ENCODE measurements around the gene TRIO.
A peak's percentile ranks its signal among the peaks of the same experiment; 100 is the strongest.

The TRIO gene

DNA sequence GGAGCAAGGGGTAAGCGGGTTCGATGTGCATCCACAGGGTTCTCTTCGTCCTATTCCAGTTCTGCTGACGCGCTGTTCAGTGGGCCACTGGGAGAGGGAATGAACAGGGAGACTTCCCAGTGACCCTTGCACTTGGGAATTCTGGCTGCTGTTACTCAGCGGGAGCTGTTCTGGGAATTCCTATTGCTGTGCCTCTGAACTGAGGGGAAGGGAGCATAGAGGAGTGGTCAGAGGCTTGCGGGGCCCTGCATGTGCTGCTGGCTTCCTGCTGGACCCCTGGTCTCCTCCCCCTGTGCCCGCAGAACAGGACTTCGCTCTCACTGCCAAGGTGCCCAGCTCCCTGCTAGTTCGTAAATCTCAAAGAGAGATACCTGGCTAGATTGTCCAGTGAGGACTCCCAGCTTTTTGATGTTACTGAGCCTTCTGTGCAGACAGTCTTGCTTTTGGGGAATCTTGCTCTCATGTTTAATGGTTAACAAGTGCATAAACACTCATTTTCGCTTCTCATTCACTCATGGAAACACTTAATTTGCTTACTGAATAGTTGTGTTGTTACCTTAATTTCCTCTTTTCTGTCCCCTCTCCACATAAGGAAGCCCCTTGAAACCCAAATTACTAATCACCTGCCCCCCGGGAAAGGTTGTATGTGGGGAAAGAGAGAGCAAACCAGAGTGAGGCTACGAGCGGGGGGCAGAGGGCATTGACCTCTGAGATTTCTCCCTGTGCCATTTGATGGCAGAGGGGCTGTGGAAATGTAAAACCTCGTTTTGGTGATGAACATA lies 5.9 kb downstream of the TRIO start:
- DNase-seq, result no peak

DNA sequence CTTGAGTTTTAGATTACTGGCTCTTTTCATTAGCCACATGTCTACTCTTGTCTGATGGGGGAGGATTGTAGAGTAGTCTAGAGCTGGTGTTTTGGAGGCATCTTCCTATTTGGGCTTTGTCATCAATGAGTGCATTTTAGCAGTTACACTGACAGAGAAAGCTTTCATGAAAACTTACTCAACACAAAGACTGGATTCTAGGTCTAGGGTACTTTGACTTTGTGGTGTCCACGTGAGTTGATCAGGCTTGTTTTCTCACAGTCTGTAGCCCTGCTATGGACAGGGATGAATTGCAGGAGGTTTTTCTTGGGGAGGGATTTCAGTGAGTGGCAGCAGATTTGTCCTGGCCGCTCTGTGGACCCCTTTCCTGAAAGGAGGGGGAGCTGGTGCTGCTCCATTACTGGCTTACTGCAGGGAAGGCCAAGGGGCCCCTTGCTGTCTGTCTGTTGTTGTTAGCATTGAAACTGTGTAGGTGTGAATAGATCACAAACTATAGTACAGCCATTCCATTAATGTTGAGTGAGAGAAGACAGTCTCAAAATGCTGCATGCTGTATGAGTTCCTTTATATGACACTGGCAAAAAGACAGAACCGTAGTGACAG lies 6.6 kb downstream of the TRIO start:
- no peak for DNase-seq

DNA sequence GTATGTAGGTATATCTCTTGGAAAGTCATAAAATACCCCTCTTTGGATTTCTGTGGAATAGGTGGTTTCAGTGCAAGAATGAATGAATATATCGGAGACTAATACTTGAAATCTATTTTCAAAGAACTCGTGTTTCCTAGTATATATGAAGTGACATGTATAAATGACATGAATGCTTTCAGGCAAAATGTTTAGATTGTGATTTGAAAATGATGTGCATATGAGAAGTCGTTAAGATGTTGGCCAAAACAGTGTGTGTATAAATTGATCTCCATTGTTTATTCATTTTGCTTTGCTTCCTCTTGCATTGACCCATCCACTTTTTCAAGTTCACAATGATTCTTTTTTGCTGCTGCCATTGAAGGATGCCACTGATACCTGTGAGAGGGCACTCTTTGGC lies 8.3 kb downstream of the TRIO start:
- DNase-seq, result no peak

DNA sequence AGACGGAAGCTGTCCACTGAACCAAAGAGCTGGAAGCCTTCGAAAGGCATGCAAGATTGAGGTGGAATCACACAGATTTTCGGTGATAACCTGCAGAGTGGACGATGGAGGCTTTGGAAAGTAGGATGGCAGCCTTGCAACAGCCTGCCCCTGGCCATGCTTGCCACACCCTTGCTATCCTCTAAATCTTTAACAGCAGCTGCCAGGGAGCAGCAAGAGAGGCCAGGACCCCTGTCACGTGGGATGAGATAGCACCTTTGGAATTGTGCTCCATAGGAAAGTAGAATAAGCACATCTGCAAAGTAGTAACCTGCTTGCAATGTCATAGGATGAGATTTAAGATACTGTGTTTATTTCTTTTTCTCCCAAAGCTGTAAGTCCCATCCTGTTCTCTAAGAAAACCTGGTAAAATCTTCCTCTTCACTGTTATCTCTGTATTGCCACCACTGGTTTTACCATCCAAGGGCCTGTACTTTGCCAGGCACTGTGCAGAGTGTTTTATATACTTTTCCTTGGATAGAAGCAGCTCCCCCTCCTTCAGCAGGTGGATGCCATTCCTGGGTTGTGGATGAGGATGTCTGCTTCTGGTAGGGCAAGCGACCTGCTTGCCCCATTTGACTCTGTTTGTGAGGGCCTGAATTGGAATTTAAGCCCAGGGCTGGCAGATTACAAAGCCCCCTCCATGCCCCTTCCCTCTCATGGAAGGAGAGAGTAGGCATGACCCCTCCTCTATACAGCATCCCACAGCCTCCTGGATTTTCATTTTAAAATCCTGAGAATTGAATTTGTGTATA lies 10.1 kb downstream of the TRIO start:
- DNase-seq, result no peak

DNA sequence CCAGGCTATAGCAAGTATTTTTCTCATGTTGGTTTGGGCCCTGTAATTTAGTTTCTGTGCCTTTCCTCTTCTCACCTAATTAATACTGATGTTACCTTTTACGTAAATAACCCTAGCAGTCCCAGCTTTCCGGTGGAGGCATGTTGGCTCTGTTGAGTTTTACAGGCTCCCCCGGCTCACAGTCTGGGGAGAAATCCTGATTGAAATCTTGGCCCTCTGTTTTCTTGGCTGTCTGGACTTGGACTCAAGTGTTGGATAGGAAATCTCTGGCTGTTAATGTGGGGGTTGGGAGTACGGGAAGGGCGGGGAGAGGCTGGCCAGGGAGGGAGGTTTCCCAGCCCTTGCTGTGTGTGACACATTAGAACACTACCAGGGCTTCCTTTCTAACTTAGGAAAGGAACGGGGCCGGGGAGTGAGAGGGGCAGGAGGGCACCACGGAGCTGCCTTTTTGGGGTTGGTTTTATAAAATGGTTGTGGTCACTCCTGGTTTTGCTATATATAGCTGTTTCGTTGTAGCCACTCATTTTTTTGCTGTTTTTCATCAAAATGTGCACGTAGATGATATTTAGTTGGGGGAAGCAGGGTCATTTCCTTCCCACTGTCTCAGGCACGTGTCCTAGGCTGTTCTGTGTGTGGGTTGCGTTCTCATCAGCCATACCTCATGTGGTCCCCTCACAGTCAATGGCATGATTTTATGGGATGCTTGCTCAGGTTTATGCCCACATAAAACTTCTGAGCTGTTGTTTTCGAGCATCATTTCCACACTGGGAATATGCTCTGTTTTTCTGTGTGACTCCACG lies 11.0 kb downstream of the TRIO start:
- DNase-seq, result no peak

DNA sequence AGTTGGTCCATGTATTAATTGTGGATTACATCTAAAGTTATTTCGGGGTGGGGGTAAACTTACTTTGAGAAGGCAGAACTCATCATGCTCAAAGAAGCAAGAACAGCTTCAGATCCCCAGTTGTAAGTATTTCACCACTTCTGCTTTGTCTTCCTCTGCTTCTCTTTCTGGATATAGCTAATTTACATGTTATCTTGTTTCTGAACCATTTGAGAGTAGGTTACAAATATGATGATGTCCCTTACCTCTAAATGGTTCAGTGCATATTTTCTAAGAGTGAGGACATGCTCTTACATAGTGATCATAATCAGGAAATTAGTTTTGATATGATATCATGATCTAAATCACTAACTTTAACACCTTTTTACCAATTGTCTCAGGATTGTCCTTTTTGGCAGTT lies 11.9 kb downstream of the TRIO start:
- DNase-seq, result no peak

DNA sequence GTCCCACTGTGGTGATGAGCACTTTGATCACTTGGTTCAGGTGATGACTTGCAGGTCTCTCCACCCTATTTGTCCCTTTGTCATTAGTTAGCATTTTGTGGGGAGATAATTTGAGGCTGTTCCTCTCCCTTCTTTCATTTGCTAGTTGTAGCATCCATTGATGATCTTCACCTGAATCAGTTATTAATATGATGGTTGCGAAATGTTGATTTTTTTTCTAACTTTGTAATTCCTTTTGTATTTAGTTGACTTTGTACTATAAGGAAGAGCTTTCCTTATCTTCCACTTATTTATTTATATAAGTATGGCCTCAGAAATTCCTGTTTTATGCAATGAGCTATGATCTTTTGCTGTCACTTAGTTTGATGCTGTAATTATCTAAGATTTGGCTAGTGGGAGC lies 12.6 kb downstream of the TRIO start:
- DNase-seq, result no peak

DNA sequence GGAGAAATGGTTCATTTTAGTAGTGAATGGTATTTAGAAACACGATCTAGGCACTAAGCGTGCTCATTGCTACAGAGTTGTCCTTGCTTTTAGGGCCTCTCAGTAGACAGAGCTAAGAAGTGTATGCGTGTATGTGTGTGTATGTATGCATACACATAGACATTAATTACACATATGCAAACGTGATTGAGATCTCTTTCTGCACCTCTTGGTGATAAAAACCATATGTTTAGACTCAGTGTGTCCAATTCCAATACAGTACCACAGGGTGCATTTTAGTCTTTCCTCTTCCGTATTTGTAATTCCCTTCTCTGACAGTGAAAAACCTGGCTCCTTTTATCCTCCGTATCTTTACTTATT lies 13.1 kb downstream of the TRIO start:
- no peak for DNase-seq

DNA sequence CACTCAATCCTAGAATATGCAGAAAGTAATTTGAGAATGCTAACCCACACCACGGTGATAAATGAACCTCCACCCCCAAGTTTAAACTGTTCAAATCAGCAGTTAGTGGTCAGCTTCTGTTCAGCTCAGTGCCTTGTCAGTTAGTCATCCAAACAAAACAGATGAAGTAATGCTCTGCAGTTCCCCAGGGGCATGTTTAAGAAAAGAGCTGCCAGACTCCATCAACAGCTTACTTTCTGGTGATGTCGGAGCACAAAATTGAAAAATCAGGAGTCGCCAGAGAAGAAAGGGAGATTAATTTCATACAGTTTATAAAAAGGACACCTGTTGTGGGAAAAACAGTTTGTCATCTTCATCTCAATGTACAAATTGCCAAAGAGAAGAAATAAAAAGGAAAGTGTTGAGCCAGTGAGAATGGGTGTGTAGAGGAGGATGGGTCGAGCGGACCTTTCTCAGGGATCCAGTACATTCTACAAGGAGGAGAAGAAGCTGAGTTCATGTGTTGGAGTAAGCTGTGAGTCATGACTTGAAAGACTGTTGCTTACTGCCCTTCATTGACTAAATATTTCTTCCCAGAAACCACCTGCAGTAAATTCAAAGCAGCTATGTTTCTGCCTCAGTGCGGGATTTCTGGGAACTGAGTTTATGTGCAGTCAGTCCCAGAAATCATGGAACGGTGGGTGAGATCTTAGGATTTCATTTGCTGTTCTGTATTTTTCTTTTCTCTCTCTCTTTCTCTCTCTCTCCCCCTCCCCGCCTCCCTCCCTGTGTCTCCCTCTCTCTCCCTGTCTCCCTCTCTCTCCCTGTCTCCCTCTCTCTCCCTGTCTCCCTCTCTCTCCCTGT lies 13.7 kb downstream of the TRIO start:
- peak; percentile 66 for DNase-seq

DNA sequence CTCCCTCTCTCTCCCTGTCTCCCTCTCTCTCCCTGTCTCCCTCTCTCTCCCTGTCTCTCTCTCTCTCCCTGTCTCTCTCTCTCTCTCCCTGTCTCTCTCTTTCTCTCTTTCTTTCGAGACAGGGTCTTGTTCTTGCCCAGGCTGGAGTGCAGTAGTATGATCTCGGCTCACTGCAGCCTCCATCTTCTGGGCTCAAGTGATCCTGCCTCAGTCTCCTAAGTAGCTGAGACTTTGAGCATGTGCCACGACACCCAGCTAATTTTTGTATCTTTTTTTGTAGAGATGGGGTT lies 14.3 kb downstream of the TRIO start:
- DNase-seq, result no peak

DNA sequence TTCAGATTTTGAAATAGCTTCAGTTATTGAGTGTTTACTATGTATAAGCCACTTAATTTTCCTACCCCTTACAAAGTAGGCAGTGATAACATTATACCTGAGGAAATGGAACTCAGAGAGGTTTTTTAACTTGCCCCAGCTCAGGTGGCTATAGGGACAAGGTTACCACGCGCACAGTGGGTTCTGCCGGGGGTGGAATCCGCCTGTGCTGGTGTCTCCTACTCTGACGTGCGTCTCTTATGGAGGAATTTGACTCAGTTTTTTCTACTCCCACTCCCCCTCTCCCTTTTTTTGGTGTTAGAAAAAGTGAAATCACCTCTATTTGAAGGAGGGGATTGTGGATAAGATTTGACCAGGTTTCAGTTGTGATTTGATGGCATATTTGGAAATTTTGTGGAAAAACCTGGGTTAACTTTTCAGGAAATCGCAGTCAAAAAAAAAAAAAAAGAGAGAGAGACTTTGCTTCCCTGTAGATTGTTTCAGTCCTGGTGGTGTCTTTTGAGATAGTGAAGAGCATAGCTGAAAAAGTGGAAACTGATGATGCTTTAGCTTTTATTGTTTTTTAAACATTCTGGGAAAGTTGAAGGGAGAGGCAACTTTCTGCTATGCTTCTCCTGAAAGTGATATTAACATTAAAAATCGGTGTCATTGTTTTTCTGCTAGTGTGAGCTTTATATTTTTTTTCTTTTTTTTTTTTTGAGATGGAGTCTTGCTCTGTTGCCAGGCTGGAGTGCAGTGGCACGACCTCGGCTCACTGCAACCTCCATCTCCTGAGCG lies 15.9 kb downstream of the TRIO start:
- DNase-seq, result no peak

DNA sequence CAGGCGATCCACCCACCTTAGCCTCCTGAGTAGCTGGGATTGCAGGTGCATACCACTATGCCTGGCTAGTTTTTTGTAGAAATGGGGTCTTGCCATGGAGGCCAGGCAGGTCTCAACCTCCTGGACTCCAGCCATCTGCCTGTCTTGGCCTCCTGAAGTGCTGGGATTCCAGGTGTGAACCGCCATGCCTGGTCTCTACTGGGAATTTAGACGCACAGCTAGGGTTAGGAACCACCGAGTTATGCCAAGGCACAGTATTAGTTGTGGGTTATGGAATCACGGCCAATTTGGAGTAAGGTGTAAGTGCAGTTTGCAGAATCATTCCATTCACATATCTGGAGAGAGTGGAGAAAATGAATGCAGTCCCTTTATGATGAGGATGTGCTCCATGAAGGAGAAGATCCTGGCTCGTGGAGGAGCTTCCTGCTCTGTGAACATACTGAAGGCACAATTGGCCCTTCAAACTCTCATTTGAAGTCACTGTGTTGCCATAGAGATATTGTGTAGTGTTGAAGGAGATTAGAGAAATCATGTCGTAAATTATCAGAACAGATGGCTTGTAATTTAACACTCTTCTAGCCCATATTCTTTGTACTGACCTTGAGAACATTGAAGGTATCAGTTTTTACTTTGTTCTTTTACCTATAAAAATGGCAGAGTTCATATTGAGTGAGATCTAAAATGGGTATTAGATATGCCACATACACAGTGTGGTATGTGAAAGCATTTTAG lies 18.8 kb downstream of the TRIO start:
- DNase-seq, result peak; percentile 96

DNA sequence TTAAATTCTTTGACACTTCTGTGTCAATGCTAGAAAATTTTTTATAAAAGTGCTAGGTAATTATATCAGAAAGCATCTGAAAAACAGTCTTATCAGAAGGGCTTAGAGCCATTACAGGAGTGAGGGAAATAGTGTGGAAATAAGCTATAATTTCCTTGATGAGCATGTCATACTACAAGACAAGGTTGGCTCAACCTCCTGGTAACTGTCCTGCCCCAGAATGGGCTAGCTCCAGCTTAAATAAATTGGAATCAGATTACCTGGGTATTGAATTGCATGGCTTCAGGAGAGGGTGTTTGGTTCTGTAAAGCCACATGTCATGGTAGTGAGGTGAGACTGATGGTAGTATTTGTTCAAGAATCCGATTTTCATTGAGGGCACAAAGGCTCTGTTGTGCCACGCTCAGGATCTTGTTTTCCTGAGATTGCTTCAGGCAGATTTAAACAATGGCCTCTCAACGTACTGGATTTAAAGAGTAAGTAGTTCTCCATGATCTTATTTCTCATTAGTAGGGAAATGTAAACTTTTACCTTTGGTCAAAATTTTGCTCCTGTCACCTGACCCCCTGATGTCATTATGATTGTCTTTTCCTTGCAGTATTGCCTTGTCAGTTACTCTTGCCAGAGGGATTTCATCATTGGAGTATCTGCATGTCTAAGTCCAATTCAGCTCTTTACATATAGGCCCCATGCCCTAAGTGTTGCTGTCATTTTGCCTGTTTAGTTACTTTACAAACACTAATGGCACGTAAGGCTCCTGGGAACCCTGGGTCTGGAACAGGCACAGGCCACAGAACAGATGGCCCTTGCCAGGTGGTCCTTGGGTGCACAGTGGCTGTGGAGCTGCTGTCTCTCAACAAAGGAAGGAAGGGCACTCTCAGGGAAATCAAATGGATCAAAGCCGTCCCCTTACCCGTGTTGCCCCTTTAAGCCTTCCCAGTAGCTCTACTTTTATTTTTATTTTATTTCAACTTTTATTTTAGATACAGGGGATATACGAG lies 21.3 kb downstream of the TRIO start:
- no peak for DNase-seq

DNA sequence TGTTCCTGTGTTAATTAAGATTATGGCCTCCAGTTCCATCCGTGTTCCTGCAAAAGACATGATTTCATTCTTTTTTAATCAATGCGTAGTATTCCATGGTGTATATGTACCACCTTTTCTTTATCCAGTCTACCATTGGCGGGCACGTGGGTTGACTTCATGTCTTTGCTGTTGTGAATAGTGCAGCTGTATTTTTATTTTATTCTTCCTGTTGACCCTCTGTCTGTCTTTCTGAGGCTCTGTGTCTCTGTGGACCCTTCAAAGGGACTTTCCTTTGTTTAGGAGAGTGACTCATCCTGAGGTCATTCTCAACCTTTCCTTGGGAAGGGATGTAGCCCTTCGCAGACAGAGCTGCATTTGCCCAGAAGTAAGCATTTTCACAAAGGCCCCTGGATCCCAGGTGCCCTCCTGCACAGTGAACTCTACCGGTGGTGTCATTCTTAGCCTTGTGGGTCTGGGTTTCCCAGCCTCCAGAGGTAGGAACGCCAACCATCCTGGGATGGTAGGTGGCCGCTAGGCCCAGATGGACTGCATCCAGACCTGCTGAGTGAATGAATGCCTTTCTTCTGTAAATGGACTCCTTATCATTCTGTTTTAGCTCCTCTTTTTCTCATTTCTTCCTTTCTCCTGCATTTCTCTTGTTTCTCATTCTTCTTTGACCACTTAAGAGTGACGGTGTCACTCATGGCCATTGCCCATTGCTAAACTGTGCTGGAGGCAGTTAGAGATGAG lies 22.4 kb downstream of the TRIO start:
- DNase-seq, result no peak

DNA sequence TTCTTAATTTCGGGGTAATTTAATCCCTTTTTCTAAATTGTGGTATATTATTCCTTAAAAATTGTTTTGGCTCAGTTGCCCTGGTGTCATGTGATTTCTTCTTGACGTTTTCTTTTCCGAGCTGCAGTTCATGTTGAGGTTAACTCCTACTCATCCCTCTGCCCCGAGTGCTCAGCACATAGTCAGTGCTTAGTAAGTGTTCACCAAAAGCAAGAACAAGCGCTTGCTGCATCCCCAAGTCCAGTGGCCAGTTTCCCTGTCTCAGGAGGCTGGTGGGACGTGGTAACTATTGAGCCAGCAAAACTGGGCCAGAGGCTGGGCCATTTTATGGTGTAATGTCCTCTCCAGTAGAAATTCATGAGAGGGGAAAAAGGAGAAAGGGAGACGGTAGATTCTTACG lies 23.3 kb downstream of the TRIO start:
- DNase-seq, result no peak

DNA sequence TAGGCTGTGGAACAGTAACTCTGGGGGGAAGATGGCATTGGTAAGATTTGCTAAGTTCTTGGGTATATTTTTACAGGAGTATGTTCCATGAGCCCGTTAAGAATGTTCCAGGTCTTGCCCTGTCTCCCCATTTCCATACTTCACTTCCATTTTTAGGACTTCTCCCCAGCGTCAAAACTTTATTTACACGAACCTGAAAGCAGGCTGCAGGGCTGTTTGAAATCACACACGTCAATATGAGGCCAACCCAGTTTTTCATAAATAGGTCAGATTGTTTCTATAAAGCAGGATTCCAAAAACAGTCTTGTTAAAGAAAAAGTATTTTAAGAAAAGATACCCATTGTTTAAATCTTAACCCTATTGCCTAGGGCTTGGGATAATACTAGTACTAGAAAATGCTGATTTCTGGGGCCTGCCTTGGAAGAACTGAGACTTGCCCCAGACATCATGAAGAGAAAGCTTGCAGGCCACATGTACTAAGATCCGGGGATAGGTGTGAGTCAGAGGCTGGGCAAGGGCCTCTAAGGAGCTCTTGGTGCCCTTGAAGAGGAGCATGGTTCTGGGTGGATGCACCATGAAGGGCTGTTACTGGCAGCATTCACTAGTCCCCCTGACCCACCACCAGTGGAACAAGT lies 24.2 kb downstream of the TRIO start:
- peak; percentile 60 for DNase-seq

DNA sequence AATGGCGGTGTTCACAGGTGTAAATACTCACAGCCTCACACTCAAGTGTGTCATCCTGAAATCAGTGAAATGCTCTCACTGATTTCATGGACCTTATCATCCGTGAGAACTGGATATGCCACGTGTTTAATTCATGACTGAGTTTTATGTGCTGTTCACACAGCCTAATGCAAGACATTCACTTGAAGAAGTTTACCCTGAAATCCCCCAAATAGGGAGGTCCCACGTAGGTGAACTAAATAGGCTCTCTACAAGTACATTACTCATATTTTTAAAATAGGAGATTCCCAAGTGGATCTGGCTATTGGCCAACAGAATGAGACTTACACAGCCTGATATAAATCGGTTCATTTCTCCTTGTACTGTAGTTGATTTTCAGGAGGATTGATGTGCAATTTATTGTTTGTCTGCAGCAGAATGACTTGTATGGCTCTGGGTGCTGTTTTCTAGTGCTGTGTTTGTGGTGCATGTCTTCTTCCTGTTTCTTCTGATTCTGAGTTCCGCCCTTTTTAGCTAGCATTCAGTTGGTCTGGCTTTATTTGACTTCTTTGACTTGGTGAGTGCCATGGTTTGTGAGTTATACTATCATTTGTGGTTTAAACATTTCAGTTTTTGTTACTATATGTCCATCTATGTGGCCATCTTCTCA lies 25.1 kb downstream of the TRIO start:
- DNase-seq, result peak; percentile 63

DNA sequence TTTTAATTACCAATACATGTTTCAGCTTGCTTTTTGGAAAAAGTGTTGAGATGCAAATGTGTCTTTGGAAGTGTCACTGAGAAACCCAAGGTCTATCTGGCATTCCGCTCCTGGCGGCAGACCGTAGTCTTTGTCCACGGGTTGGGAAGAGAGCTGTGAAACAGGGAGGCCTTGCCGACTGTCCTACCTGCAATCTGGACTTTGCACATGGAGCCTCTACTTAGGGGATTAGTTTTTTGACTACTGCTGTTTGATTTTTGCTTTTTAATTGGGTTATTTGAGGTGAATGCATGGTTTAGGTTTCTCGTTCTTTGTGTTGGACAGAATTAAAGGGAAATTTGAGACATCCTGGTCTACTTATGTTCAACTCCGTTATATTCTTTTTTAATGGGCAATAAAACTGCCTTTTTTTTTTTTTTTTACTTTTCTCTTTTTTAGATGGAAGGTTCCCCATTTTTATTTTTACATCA lies 25.7 kb downstream of the TRIO start:
- no peak for DNase-seq
